ENCODE results near the gene SOX14. TPM values are rescaled to one million over a fixed set of nuclear protein-coding genes. Genes with fewer than 3 reads are reported as not detected.

SOX14 gene
- total RNA-seq, 1 donor from 2014 or later: not detected

Other genes with a start within 250 kb of the SOX14 start
- 0.62 TPM for gene CLDN18, start 245.8 kb downstream of the SOX14 start, total RNA-seq